GM12878 (cell line): ENCODE data around the gene PSIP1. TPM values are rescaled to one million over a fixed set of nuclear protein-coding genes. Genes with fewer than 3 reads are reported as not detected.
A peak's percentile ranks its signal among the peaks of the same experiment; 100 is the strongest.

Source experiments
- ATAC-seq: fragments of 200-7000 bp; cut with Tn5 transposase; 3 replicates; pipeline ENCODE4 v1.9.1; 2020; ENCODE audit warnings: mild to moderate bottlenecking, moderate library complexity
- BruUV-seq: library from RNA; stranded (reverse); fragments of 400-500 nt; replicated peaks from 2 replicates; lab custom pipeline; 2021; lab: Mats Ljungman, UMichigan
- CTCF ChIA-PET: fragments of 300-600 bp; sonication (Branson Sonifier 250); formaldehyde crosslinking; extraction: SDS; loops from one replicate; lab custom pipeline; 2021; ENCODE audit warnings: inconsistent platforms; lab: Yijun Ruan, JAX
- POLR2A ChIA-PET: fragments of 350-600 bp; formaldehyde crosslinking; extraction: SDS; loops from one replicate; lab custom pipeline; 2021; ENCODE audit warnings: inconsistent platforms; lab: Charles Lee
- RAD21 ChIA-PET: fragments of 300-600 bp; sonication (Branson Sonifier 250); formaldehyde crosslinking; loops from one replicate; lab custom pipeline; 2023; ENCODE audit warnings: antibody characterized with exemption; ENCODE audit not compliant: unreplicated experiment; lab: Charles Lee
- SMC1A ChIA-PET: fragments of 300-600 bp; sonication (Branson Sonifier 250); formaldehyde crosslinking; loops from one replicate; lab custom pipeline; 2023; ENCODE audit not compliant: unreplicated experiment, uncharacterized antibody; lab: Charles Lee
- DNase-seq: peaks from one replicate; pipeline ENCODE4 v3.0.0-alpha.2; 2011; ENCODE audit warnings: low read depth, low spot score
- FAIRE-seq: peaks from 3 replicates; lab custom pipeline; 2011; peaks lifted over from hg19 to GRCh38; lab: Jason Lieb, UNC
- H2AFZ ChIP-seq: 2 replicates; pipeline ENCODE4 v1.6.0; 2011; ENCODE audit warnings: low read depth, low read length, control low read depth; ENCODE audit not compliant: control insufficient read depth
- H3K27ac ChIP-seq: 2 replicates; pipeline ENCODE4 v1.5.1; 2011; ENCODE audit warnings: control low read depth; ENCODE audit not compliant: control insufficient read depth, insufficient read depth
- H3K27me3 ChIP-seq, 2 experiments: replicated peaks in 1 of 2; 2 replicates each; pipeline versions ENCODE4 v1.6.0 to v1.6.1; 2011; ENCODE audit warnings: low read length in 1 of 2; ENCODE audit not compliant: control insufficient read depth in 2 of 2, insufficient read depth in 2 of 2
- H3K36me3 ChIP-seq, 2 experiments: 2 replicates each; pipeline ENCODE4 v1.5.1; 2011; ENCODE audit warnings: low read length in 1 of 2; ENCODE audit not compliant: control insufficient read depth in 2 of 2, insufficient read depth in 2 of 2
- H3K4me1 ChIP-seq: 2 replicates; pipeline ENCODE4 v1.6.1; 2011; ENCODE audit warnings: mild to moderate bottlenecking, low read length, moderate library complexity, mixed read lengths; ENCODE audit not compliant: control insufficient read depth, insufficient read depth
- H3K4me2 ChIP-seq: 2 replicates; pipeline ENCODE4 v1.6.0; 2011; ENCODE audit warnings: control low read depth; ENCODE audit not compliant: control insufficient read depth, insufficient read depth
- H3K4me3 ChIP-seq: fragments of 200-600 bp; sonication (generic); 2 replicates; pipeline ENCODE4 v1.5.1; 2016
- H3K79me2 ChIP-seq: 2 replicates; pipeline ENCODE4 v1.6.0; 2011; ENCODE audit warnings: low read length; ENCODE audit not compliant: control insufficient read depth, insufficient read depth
- H3K9ac ChIP-seq: 2 replicates; pipeline ENCODE4 v1.8.0; 2011; ENCODE audit warnings: low read length, control low read depth, mixed read lengths; ENCODE audit not compliant: control insufficient read depth, insufficient read depth
- H3K9me3 ChIP-seq: replicated peaks from 3 replicates; pipeline ENCODE4 v1.5.1; 2011; ENCODE audit warnings: mild to moderate bottlenecking, low read length; ENCODE audit not compliant: control insufficient read depth, insufficient read depth
- H4K20me1 ChIP-seq: 2 replicates; pipeline ENCODE4 v1.6.0; 2011; ENCODE audit not compliant: control insufficient read depth, insufficient read depth
- BCL11A ChIP-seq: IDR thresholded peaks from 2 replicates; pipeline ENCODE4 v1.6.1; 2011; ENCODE audit warnings: low read depth, low read length
- BRCA1 ChIP-seq: IDR thresholded peaks from 2 replicates; pipeline ENCODE4 v1.6.1; 2011; ENCODE audit warnings: low read depth, low read length, improper control_type of control experiment
- CHD2 ChIP-seq: IDR thresholded peaks from 2 replicates; pipeline ENCODE4 v1.6.1; 2011; ENCODE audit warnings: low read depth, low read length, improper control_type of control experiment, borderline replicate concordance
- DPF2 ChIP-seq: fragments of 450-650 bp; IDR thresholded peaks from 2 replicates; pipeline ENCODE4 v1.6.1; 2017; ENCODE audit warnings: mild to moderate bottlenecking
- FOXK2 ChIP-seq: fragments of 450-650 bp; IDR thresholded peaks from 2 replicates; pipeline ENCODE4 v1.6.1; 2017; ENCODE audit warnings: mild to moderate bottlenecking, moderate library complexity
- HCFC1 ChIP-seq: fragments of 150-350 bp; IDR thresholded peaks from 2 replicates; pipeline ENCODE4 v1.6.1; 2014; ENCODE audit warnings: low read length
- HDAC6 ChIP-seq: fragments of 200-600 bp; sonication (generic); IDR thresholded peaks from one replicate; pipeline ENCODE4 v1.8.0; 2017; ENCODE audit warnings: antibody characterized with exemption; ENCODE audit not compliant: unreplicated experiment
- MEF2B ChIP-seq: fragments of 450-650 bp; IDR thresholded peaks from 2 replicates; pipeline ENCODE4 v1.6.1; 2018; ENCODE audit warnings: mild to moderate bottlenecking, moderate library complexity; ENCODE audit not compliant: partially characterized antibody, poor library complexity, severe bottlenecking
- MTA3 ChIP-seq: IDR thresholded peaks from 2 replicates; pipeline ENCODE4 v1.6.1; 2012; ENCODE audit warnings: low read length, inconsistent platforms, borderline replicate concordance
- NBN ChIP-seq: fragments of 450-650 bp; IDR thresholded peaks from 2 replicates; pipeline ENCODE4 v1.6.1; 2016
- NFYA ChIP-seq: IDR thresholded peaks from 2 replicates; pipeline ENCODE4 v1.6.1; 2011; ENCODE audit warnings: low read depth, mild to moderate bottlenecking, low read length, improper control_type of control experiment, borderline replicate concordance
- RAD21 ChIP-seq: IDR thresholded peaks from 2 replicates; pipeline ENCODE4 v1.6.1; 2011; ENCODE audit warnings: mild to moderate bottlenecking, low read depth, low read length, moderate library complexity; ENCODE audit not compliant: insufficient read depth
- SIN3A ChIP-seq: IDR thresholded peaks from 2 replicates; pipeline ENCODE4 v1.6.1; 2012; ENCODE audit warnings: low read depth, low read length, improper control_type of control experiment
- WGBS: methylation state at CpG from one replicate; pipeline ENCODE4 v1.1.6; 2016; ENCODE audit warnings: low lambda C conversion rate; ENCODE audit not compliant: insufficient replicate concordance, insufficient coverage; ENCODE audit errors: missing lambda C conversion rate; 5-methylcytosine and 5-hydroxymethylcytosine counted together
- in situ Hi-C: fragments of 300-500 bp; cut with MboI; formaldehyde crosslinking; loops from 9 replicates; pipeline ENCODE4 v1.14.3; 2018; ENCODE audit warnings: mixed read lengths
- intact Hi-C: fragments of 100-400 bp; cut with micrococcal nuclease; formaldehyde crosslinking; loops from one replicate; pipeline ENCODE4 v1.14.2; 2022; ENCODE audit not compliant: unreplicated experiment
- polyA plus RNA-seq, 11 experiments: library from polyadenylated mRNA; depleted of rRNA in 4 of 11; unstranded in 6 of 11; stranded (reverse) in 5 of 11; fragments of >200 nt; fragmentation: Nextera tagmentation in 4 of 11; fragmentation: Illumina TruSeq in 1 of 11; extraction: Ambion mirVana in 4 of 11; extraction: Trizol in 1 of 11; gene quantifications; 1 replicate in 1 of 11; 2 replicates in 10 of 11; pipeline versions ENCODE4 v1.2.1 to v1.2.3, GENCODE V29; 2011 to 2016; ENCODE audit warnings: inconsistent platforms in 2 of 11, missing spikeins in 2 of 11, low read depth in 1 of 11
- total RNA-seq, 4 experiments: library from RNA; depleted of rRNA in 3 of 4; stranded (reverse); fragments of >200 nt in 3 of 4; fragmentation: Illumina TruSeq in 1 of 4; extraction: Trizol in 1 of 4; gene quantifications; 2 replicates each; pipeline versions ENCODE4 v1.2.1 to v1.2.3, GENCODE V29; 2013 to 2021
- TF ChIP-seq, protein P1 (sequence below): fragments of 450-650 bp; IDR thresholded peaks from 2 replicates; pipeline ENCODE4 v1.6.1; 2017; ENCODE audit warnings: mild to moderate bottlenecking
- TF ChIP-seq, protein P2 (sequence below): fragments of 450-650 bp; IDR thresholded peaks from 2 replicates; pipeline ENCODE4 v1.6.1; 2017; ENCODE audit warnings: low read depth, mild to moderate bottlenecking, moderate library complexity
- TF ChIP-seq, protein P3 (sequence below), 3 experiments: IDR thresholded peaks in 2 of 3; conservative IDR thresholded peaks in 1 of 3; 2 replicates each; pipeline ENCODE4 v1.5.1; 2011; ENCODE audit warnings: low read depth in 3 of 3, low read length in 3 of 3, mild to moderate bottlenecking in 3 of 3, control low read depth in 2 of 3, moderate library complexity in 2 of 3, inconsistent platforms in 1 of 3, mixed read lengths in 1 of 3; ENCODE audit not compliant: control insufficient read depth in 2 of 3, insufficient read depth in 1 of 3; ENCODE audit errors: extremely low read depth in 1 of 3

The PSIP1 gene
- total and polyA plus RNA-seq, 10 of the 15 experiments (the other 5 are each of a cell fraction or from before 2014, with no cell fraction given): 75.5 to 299 (median 173) TPM

DNA sequence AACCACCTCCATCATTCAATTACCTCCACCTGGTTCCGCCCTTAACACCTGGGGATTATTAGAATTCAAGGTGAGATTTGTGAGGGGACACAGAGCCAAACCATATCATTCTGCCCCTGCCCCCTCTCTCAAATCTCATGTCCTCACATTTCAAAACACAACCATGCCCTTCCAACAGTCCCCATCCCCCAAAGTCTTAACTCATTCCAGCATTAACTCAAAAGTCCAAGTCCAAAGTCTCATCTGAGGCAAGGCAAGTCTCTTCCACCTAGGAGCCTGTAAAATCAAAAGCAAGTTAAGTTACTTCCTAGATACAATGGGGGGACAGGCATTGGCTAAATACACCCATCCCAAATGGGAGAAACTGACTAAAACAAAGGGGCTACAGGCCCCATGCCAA, 18.8 kb downstream of the PSIP1 start (continued):
- TF ChIP-seq CHD2 (no peak), FOXK2 (no peak), DPF2 (no peak), MTA3 (no peak), HCFC1 (no peak), SIN3A (no peak)
- TF ChIP-seq, protein P1, sequence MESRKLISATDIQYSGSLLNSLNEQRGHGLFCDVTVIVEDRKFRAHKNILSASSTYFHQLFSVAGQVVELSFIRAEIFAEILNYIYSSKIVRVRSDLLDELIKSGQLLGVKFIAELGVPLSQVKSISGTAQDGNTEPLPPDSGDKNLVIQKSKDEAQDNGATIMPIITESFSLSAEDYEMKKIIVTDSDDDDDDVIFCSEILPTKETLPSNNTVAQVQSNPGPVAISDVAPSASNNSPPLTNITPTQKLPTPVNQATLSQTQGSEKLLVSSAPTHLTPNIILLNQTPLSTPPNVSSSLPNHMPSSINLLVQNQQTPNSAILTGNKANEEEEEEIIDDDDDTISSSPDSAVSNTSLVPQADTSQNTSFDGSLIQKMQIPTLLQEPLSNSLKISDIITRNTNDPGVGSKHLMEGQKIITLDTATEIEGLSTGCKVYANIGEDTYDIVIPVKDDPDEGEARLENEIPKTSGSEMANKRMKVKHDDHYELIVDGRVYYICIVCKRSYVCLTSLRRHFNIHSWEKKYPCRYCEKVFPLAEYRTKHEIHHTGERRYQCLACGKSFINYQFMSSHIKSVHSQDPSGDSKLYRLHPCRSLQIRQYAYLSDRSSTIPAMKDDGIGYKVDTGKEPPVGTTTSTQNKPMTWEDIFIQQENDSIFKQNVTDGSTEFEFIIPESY: no peak

DNA sequence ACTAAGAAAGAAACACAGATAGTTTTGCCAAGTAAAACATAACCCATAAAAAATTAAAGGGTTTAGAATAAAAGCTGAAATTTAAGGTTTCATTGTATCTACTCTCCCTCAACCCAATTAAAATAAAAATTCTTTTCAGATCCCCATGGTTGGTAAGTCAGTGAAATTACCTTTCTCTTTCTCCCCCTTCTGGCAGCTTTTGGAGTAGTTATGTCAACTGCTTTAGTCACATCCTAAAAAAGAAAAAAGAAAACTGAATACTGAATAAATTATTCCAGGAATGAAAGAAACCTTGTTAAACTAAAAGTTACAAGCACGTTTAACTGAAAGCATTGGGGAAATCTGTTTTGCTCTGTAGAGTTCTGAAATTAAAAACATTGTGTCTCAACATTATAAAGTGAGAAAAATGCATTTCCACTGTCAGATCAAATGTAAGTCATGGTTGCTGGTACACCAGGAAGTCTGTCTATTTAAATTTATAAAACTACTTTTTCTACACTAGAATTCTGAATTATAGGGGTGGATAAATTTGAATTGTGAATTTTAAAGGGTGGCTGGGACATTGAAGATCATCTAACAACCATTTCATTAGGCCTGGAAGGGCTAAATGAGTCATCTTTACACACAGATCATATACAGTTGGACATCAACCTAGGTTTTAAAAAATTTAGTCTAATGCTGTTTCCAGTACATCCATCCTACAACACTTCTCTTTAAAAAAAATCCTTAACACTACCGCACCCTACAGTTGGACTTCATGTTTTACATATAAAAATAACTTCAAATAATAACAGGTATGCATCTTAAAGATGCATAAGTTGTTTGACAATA, 24.7 kb downstream of the PSIP1 start:
- no TSS peak for BruUV-seq
- 49% methylated on average over 2 of the region's 2 CpGs for WGBS
- no peak for DNase-seq

More for the DNA sequence above, 24.7 kb downstream of the PSIP1 start:
- Histone ChIP-seq H3K27me3 (no peaks in the 10 kb centered on the region), H3K9ac (no peak overlapping the region), H3K4me2 (no peak overlapping the region), H3K36me3 (peaks cover 1 to 22% of the 10 kb centered on the region in 2 experiments; a peak in 3 of 4 replicates), H3K9me3 (no peaks in the 10 kb centered on the region), H3K4me3 (no peak overlapping the region), H3K79me2 (peaks cover 1% of the 10 kb centered on the region; the same call in 1 of the 2 replicates), H3K27ac (no peak overlapping the region), H4K20me1 (no peaks in the 10 kb centered on the region), H2AFZ (no peak overlapping the region), H3K4me1 (no peaks in the 10 kb centered on the region)
- in situ Hi-C loops (no loop called here), intact Hi-C loops (loop anchor here (1.0 to 5.0 kb wide), 2 partner anchors 46 to 122 kb away; no protein-coding TSS in a partner anchor)
- POLR2A ChIA-PET: no interaction called here
- SMC1A ChIA-PET: interaction anchor here (0.9 kb wide), 1 partner anchor 46 kb away, joined by 4 read pairs; no protein-coding TSS in a partner anchor
- TF ChIP-seq BRCA1 (no peak), RAD21 (0 out of 2 replicates have a peak, but pooled peaks have one; percentile 26), HDAC6 (no peak), NBN (no peak), NFYA (no peak), BCL11A (no peak), MEF2B (no peak)
- TF ChIP-seq, protein P2, sequence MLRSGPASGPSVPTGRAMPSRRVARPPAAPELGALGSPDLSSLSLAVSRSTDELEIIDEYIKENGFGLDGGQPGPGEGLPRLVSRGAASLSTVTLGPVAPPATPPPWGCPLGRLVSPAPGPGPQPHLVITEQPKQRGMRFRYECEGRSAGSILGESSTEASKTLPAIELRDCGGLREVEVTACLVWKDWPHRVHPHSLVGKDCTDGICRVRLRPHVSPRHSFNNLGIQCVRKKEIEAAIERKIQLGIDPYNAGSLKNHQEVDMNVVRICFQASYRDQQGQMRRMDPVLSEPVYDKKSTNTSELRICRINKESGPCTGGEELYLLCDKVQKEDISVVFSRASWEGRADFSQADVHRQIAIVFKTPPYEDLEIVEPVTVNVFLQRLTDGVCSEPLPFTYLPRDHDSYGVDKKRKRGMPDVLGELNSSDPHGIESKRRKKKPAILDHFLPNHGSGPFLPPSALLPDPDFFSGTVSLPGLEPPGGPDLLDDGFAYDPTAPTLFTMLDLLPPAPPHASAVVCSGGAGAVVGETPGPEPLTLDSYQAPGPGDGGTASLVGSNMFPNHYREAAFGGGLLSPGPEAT: no peak
- TF ChIP-seq, protein P3, sequence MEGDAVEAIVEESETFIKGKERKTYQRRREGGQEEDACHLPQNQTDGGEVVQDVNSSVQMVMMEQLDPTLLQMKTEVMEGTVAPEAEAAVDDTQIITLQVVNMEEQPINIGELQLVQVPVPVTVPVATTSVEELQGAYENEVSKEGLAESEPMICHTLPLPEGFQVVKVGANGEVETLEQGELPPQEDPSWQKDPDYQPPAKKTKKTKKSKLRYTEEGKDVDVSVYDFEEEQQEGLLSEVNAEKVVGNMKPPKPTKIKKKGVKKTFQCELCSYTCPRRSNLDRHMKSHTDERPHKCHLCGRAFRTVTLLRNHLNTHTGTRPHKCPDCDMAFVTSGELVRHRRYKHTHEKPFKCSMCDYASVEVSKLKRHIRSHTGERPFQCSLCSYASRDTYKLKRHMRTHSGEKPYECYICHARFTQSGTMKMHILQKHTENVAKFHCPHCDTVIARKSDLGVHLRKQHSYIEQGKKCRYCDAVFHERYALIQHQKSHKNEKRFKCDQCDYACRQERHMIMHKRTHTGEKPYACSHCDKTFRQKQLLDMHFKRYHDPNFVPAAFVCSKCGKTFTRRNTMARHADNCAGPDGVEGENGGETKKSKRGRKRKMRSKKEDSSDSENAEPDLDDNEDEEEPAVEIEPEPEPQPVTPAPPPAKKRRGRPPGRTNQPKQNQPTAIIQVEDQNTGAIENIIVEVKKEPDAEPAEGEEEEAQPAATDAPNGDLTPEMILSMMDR (IDR thresholded peaks at IDR 0.05 in 2 of 3, conservative IDR thresholded peaks at IDR 0.05 in 1 of 3; ENCODE audit: control insufficient read depth in 2 of 3, extremely low read depth in 1 of 3, insufficient read depth in 1 of 3, low read depth in 3 of 3, low read length in 3 of 3): peak; percentile 31 to 46 (median 36); a peak in 5 of 6 replicates
- CTCF ChIA-PET: interaction anchor here (0.6 to 1.0 kb wide), 4 partner anchors 21 to 215 kb away, joined by 3 read pairs; no protein-coding TSS in a partner anchor
- FAIRE-seq: no peak
- RAD21 ChIA-PET: no interaction called here
- ATAC-seq: peak; percentile 58
